ENCODE data around the gene GGCT.

GGCT gene

GRCh38 chr7:30476459-30477145 lies 28.0 kb downstream of the GGCT start:
- H3K9me3 ChIP-seq (ENCODE audit: control insufficient read depth, low read length), result no peaks in the 10 kb centered on the region
- no peaks in the 10 kb centered on the region for H3K36me3 ChIP-seq (ENCODE audit: control insufficient read depth, insufficient read depth, low read length, severe bottlenecking)
- no peaks in the 10 kb centered on the region for H3K27me3 ChIP-seq (replicated peaks; ENCODE audit: control insufficient read depth, insufficient read depth, low read length)
- peak overlapping the region; percentile 93 for H3K4me3 ChIP-seq (ENCODE audit: low read length)
- no peak for DNase-seq (ENCODE audit: low read depth)
- H3K4me1 ChIP-seq (ENCODE audit: control insufficient read depth, insufficient read depth, low read length), result peaks cover 63% of the 10 kb centered on the region
- peak overlapping the region; percentile 81 for H3K9ac ChIP-seq (ENCODE audit: low read length)

GRCh38 chr7:30475580-30475979 lies 29.0 kb downstream of the GGCT start:
- H3K36me3 ChIP-seq (ENCODE audit: control insufficient read depth, insufficient read depth, low read length, severe bottlenecking), result no peaks in the 10 kb centered on the region
- H3K27me3 ChIP-seq (replicated peaks; ENCODE audit: control insufficient read depth, insufficient read depth, low read length), result no peaks in the 10 kb centered on the region
- peak overlapping the region; percentile 46 for H3K4me3 ChIP-seq (ENCODE audit: low read length)
- H3K9me3 ChIP-seq (ENCODE audit: control insufficient read depth, low read length), result no peaks in the 10 kb centered on the region
- no peak for DNase-seq (ENCODE audit: low read depth)
- H3K4me1 ChIP-seq (ENCODE audit: control insufficient read depth, insufficient read depth, low read length), result peaks cover 74% of the 10 kb centered on the region
- H3K9ac ChIP-seq (ENCODE audit: low read length), result peak overlapping the region; percentile 41

- Histone ChIP-seq H3K36me3 (ENCODE audit: control insufficient read depth, insufficient read depth, low read length, severe bottlenecking) (no peaks in the 10 kb centered on the region), H3K27me3 (replicated peaks; ENCODE audit: control insufficient read depth, insufficient read depth, low read length) (no peaks in the 10 kb centered on the region), H3K4me1 (ENCODE audit: control insufficient read depth, insufficient read depth, low read length) (peaks cover 81% of the 10 kb centered on the region), H3K4me3 (ENCODE audit: low read length) (peak overlapping the region; percentile 46), H3K9me3 (ENCODE audit: control insufficient read depth, low read length) (no peaks in the 10 kb centered on the region), H3K9ac (ENCODE audit: low read length) (peak overlapping the region; percentile 41)
- DNase-seq (ENCODE audit: low read depth), result no peak
Observed at GRCh38 chr7:30474893-30475292, 29.7 kb downstream of the GGCT start.

DNA sequence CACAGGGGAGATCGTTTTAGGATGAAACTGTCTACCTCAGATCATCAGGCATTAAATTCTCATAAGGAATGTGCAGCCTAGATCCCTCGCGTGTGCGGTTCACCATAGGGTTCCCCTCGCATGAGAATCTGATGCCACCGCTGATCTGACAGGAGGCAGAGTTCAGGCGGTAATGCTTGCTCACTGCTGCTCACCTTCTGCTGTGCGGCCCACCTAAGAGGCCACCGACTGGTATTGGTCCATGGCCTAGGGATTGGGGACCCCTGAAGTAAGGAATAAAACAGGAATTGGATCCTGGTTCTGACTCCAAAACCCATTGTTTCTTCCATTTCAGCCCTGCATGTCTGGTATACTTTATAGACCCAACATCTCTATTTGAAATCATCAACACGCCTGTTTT lies 30.1 kb downstream of the GGCT start:
- H3K36me3 ChIP-seq (ENCODE audit: control insufficient read depth, insufficient read depth, low read length, severe bottlenecking), result no peaks in the 10 kb centered on the region
- no peak for DNase-seq (ENCODE audit: low read depth)

DNA sequence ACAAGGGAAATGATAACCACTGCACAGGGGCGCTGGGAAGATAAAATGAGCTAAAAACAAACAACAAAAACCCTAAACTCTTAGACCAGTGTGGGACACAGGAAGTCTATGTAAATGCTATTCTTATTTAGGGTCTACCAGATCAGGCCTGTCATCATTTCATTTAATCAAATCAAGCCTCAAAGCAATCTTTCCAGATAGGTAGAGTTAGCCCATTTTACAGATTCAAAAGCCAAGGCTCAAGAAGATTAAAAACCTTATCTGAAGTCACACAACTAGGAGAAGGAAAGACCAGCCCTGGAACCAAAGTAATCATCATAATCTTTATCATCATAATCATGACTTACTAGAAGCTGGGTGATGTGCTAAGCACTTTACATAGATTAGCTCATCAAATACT lies 30.7 kb downstream of the GGCT start:
- Histone ChIP-seq H3K4me1 (ENCODE audit: control insufficient read depth, insufficient read depth, low read length) (peaks cover 83% of the 10 kb centered on the region), H3K36me3 (ENCODE audit: control insufficient read depth, insufficient read depth, low read length, severe bottlenecking) (no peaks in the 10 kb centered on the region), H3K27me3 (replicated peaks; ENCODE audit: control insufficient read depth, insufficient read depth, low read length) (no peaks in the 10 kb centered on the region), H3K4me3 (ENCODE audit: low read length) (no peak overlapping the region), H3K9me3 (ENCODE audit: control insufficient read depth, low read length) (no peaks in the 10 kb centered on the region), H3K9ac (ENCODE audit: low read length) (no peak overlapping the region)
- no peak for DNase-seq (ENCODE audit: low read depth)

More for the DNA sequence above, 30.1 kb downstream of the GGCT start:
- Histone ChIP-seq H3K9me3 (ENCODE audit: control insufficient read depth, low read length) (no peaks in the 10 kb centered on the region), H3K9ac (ENCODE audit: low read length) (peak overlapping the region; percentile 7), H3K4me1 (ENCODE audit: control insufficient read depth, insufficient read depth, low read length) (peaks cover 85% of the 10 kb centered on the region), H3K4me3 (ENCODE audit: low read length) (peak overlapping the region; percentile 44), H3K27me3 (replicated peaks; ENCODE audit: control insufficient read depth, insufficient read depth, low read length) (no peaks in the 10 kb centered on the region)

- no peaks in the 10 kb centered on the region for H3K36me3 ChIP-seq (ENCODE audit: control insufficient read depth, insufficient read depth, low read length, severe bottlenecking)
- peak; percentile 65 for DNase-seq (ENCODE audit: low read depth)
- no peaks in the 10 kb centered on the region for H3K9me3 ChIP-seq (ENCODE audit: control insufficient read depth, low read length)
- H3K9ac ChIP-seq (ENCODE audit: low read length), result peak overlapping the region; percentile 54
- H3K27me3 ChIP-seq (replicated peaks; ENCODE audit: control insufficient read depth, insufficient read depth, low read length), result no peaks in the 10 kb centered on the region
- peaks cover 91% of the 10 kb centered on the region for H3K4me1 ChIP-seq (ENCODE audit: control insufficient read depth, insufficient read depth, low read length)
- peak overlapping the region; percentile 55 for H3K4me3 ChIP-seq (ENCODE audit: low read length)
Observed at GRCh38 chr7:30472784-30473775, 31.5 kb downstream of the GGCT start.

DNA sequence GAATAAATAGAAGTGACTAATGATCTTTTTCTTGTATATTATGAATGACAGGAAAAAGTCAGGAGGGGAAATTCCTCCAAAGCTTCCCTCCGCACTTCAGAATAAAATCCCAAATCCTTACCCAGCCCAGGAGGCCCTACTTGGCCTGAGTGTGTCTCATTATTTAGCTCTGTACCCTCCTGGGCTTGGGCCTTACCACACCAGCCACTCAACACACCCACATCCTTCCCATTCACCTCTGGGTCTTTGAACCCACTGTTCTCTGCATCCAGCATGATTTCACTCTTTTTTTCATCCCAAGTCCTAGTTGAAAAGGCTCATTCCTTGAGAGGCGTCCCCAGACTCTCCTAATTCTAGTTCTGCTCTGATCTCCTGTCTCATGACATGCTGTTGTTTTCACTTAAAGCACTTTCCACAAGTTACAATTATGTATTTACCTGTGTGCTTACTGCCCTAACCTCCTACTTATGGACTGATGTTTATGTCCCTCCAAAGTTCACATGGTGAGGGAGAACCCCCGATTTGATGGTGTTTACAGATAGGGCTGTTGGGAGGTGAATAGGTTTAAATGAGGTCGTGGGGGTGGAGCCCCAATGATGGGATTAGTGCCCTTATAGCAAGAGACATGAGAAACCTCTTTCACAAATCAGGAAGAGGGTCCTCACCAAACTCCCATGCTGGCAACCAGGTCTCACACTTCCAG lies 32.4 kb downstream of the GGCT start:
- H3K36me3 ChIP-seq (ENCODE audit: control insufficient read depth, insufficient read depth, low read length, severe bottlenecking), result no peaks in the 10 kb centered on the region
- peaks cover 93% of the 10 kb centered on the region for H3K4me1 ChIP-seq (ENCODE audit: control insufficient read depth, insufficient read depth, low read length)
- DNase-seq (ENCODE audit: low read depth), result no peak
- H3K9ac ChIP-seq (ENCODE audit: low read length), result peak overlapping the region; percentile 61
- no peaks in the 10 kb centered on the region for H3K9me3 ChIP-seq (ENCODE audit: control insufficient read depth, low read length)
- H3K27me3 ChIP-seq (replicated peaks; ENCODE audit: control insufficient read depth, insufficient read depth, low read length), result no peaks in the 10 kb centered on the region
- H3K4me3 ChIP-seq (ENCODE audit: low read length), result peak overlapping the region; percentile 55

DNA sequence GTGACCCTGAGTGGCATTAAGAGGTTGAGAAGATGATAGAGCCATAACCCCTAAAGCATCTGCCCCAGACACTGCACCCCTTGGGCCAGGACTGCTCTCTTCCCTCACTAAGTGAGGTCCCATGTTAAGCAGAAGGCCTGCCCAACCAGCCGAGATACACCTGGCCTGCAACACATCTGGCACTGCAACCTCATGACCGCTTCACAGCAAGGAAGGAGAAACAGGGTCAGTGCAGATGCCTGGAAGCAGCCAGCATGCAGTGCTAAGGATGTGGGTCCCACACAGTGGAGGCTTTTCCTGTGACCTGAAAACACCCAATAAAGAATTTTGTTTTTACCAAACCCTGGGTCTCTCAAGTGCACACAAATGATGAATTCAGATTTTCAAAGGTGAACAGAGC lies 33.4 kb downstream of the GGCT start:
- H3K9me3 ChIP-seq (ENCODE audit: control insufficient read depth, low read length), result no peaks in the 10 kb centered on the region
- H3K9ac ChIP-seq (ENCODE audit: low read length), result peak overlapping the region; percentile 61
- no peaks in the 10 kb centered on the region for H3K36me3 ChIP-seq (ENCODE audit: control insufficient read depth, insufficient read depth, low read length, severe bottlenecking)
- H3K4me1 ChIP-seq (ENCODE audit: control insufficient read depth, insufficient read depth, low read length), result peaks cover 93% of the 10 kb centered on the region
- DNase-seq (ENCODE audit: low read depth), result no peak
- peak overlapping the region; percentile 65 for H3K4me3 ChIP-seq (ENCODE audit: low read length)
- no peaks in the 10 kb centered on the region for H3K27me3 ChIP-seq (replicated peaks; ENCODE audit: control insufficient read depth, insufficient read depth, low read length)

DNA sequence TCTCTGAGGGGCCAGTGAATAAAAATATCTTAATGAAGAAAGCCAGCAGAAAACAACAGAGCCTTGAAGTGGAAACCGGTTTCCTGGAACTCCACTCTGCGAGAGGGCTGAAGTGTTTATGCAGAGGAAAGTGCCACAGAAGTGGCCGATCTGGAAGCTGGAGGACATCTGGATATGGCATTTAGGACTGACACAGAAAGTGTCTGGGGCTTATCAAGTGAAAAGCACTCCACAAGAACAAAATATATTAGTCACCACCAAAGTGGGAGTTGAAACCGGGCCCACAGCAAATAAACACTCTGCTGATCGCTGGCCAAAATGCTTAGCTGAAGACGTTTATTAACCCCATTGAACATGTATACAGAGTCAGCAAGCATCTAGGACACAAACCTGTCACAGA lies 33.9 kb downstream of the GGCT start:
- no peaks in the 10 kb centered on the region for H3K9me3 ChIP-seq (ENCODE audit: control insufficient read depth, low read length)
- H3K27me3 ChIP-seq (replicated peaks; ENCODE audit: control insufficient read depth, insufficient read depth, low read length), result no peaks in the 10 kb centered on the region
- H3K36me3 ChIP-seq (ENCODE audit: control insufficient read depth, insufficient read depth, low read length, severe bottlenecking), result no peaks in the 10 kb centered on the region
- peak; percentile 78 for DNase-seq (ENCODE audit: low read depth)
- H3K4me3 ChIP-seq (ENCODE audit: low read length), result peak overlapping the region; percentile 65
- peaks cover 93% of the 10 kb centered on the region for H3K4me1 ChIP-seq (ENCODE audit: control insufficient read depth, insufficient read depth, low read length)
- peak overlapping the region; percentile 61 for H3K9ac ChIP-seq (ENCODE audit: low read length)

- H3K9ac ChIP-seq (ENCODE audit: low read length), result peak overlapping the region; percentile 61
- peak overlapping the region; percentile 65 for H3K4me3 ChIP-seq (ENCODE audit: low read length)
- no peaks in the 10 kb centered on the region for H3K9me3 ChIP-seq (ENCODE audit: control insufficient read depth, low read length)
- H3K36me3 ChIP-seq (ENCODE audit: control insufficient read depth, insufficient read depth, low read length, severe bottlenecking), result no peaks in the 10 kb centered on the region
- H3K4me1 ChIP-seq (ENCODE audit: control insufficient read depth, insufficient read depth, low read length), result peaks cover 93% of the 10 kb centered on the region
- H3K27me3 ChIP-seq (replicated peaks; ENCODE audit: control insufficient read depth, insufficient read depth, low read length), result no peaks in the 10 kb centered on the region
- no peak for DNase-seq (ENCODE audit: low read depth)
Observed at GRCh38 chr7:30470163-30470770, 34.4 kb downstream of the GGCT start.
